ENCODE data around the gene TLCD3B.

The TLCD3B gene

DNA sequence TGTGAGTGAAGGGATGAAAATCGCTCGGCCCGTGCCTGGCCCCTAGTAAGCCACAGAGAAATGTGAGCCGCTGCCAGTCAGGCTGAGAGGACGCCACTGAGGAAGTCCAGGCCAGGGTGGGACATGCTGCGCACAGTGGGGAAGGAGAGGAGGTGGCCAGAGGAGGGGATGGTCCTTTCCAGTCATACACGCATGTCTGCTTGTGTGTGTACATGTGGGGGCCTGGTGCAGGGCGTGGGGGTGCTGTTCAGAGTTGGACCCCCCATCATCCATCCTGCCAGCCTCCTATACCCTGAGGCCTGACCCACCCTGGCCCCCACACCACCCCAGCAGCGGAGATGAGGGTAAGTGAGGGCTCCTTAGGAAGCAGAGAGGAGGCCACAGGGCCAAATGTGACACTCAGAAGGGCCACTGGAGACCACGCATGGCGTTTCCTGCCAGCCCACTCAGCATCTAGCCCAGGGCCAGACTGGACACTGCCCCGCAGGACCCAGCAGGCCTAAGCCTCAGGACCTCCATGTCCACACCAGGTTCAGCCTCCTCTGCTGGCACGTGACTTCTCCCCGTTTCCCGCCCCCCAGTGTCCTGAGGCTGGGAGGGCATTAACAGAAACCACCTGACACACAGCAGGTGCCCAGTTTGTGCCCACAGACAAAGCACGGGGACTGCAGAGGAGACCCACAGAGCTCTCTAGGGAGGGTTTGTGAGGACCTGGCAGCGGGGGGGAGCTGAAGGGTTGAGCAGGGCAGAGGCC is 27.2 kb downstream of the TLCD3B start:
- no peak for DNase-seq

DNA sequence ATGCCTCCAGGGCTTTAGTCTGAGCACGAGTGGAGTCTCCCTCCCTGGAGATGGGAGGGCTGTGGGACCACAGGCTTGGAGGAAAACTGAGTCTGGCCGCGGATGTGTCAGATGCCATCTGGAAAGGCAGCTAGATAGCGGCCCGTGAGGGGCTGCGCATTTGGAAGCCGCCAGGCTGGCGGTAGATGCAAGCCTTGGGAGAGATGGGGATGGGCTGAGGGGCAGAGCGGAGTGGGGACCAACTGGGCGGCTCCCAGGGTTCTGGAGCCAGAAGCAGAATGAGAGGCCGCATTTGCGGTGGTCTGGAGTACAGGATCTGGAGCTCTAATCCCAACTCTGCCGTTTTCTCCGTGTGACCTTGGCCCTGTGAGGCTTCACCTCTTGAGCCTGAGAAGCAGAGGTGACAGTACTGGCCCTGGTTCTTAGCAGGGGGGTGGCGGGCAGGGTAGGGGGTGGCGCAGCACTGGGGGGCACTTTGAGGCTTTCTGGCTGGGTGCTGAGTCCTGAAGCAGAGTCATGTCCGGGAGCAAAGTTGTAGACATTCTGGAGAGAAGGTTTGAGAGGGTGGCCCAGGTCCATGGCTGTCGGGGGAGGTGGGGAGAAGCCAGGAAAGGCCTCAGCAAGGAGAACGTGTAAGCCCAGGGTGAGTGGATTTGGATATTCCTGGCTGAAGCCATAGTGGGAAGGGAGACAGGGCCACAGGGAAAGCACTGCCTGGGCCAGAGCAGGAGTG is 28.3 kb downstream of the TLCD3B start:
- no peak for DNase-seq

DNA sequence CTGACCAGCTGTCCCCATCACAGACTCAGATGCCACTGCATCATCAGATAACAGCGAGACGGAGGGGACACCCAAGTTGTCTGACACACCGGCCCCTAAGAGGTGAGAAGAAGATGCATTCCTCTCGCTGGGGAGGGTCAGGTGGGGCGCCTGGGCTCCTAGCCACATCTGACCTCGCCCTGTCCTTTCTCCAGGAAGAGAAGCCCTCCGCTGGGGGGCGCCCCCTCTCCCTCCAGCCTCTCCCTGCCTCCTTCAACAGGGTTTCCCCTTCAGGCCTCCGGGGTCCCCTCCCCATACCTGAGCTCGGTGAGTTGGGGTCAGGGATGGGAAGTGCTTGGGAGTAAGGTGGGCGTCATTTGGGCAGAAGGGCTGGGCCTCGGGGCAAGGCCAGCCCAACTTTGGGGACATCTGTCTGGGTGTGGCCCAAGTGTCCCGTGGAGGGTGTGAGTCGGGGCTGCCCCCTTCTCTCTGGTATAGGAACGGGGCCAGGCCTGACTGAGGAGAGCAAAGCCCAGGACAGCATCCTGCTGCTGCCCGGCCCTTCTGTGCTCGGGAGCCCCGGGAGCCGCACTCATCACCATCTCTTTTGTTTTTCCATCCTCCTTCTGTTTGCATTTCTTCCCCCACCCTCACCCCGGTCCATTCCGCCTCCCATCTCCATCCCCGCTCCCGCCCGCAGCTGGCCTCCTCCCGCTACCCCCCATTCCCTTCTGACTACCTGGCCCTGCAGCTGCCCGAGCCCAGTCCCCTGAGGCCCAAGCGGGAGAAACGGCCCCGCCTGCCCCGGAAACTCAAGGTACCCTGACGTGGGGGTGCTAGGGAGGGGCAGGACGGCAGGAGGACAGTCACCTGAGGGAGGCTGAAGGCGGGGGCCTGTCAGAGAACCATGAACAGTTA is 30.1 kb downstream of the TLCD3B start:
- no peak for DNase-seq

DNA sequence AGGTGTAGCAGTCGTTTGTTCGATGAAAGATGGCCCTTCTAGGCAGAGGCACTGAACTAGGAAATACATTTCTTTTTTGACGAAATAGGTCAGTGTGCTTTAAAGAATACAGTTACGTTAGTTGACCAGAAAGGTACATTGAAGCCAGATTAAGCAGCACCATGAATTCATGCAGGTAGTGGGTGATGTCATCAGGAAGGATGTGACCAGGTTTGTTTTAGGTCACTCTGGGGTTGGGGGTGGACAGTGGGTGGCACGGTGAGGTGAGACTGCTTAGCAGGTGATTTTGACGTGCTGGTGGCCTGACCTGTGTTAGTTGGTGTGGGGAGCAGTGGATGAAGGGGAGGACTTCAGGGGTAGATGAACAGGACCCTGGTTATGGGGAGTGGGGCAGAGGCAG is 31.5 kb downstream of the TLCD3B start:
- no peak for DNase-seq

DNA sequence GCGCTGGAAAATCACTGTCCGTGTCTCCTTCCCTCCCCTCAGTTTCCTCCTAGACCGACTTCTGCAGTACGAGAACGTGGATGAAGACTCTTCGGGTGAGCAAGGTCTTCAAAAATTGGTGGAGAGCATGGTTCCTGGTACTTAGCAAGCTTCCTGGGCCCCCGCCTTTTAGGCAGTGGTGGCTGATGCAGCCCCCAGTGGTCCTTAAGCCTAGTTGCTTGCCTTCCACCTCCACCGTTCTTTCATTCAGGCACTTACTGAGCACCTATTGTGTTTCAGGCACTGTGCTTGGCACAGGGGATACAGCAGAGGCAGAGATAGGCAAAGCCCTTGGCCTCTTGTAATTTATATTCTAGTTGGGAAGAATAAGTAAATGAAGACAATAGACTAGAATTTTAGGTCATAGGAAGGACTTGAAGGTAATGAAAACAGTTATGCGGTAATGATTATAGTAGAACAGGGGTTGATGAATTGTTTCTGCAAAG is 34.3 kb downstream of the TLCD3B start:
- no peak for DNase-seq

DNA sequence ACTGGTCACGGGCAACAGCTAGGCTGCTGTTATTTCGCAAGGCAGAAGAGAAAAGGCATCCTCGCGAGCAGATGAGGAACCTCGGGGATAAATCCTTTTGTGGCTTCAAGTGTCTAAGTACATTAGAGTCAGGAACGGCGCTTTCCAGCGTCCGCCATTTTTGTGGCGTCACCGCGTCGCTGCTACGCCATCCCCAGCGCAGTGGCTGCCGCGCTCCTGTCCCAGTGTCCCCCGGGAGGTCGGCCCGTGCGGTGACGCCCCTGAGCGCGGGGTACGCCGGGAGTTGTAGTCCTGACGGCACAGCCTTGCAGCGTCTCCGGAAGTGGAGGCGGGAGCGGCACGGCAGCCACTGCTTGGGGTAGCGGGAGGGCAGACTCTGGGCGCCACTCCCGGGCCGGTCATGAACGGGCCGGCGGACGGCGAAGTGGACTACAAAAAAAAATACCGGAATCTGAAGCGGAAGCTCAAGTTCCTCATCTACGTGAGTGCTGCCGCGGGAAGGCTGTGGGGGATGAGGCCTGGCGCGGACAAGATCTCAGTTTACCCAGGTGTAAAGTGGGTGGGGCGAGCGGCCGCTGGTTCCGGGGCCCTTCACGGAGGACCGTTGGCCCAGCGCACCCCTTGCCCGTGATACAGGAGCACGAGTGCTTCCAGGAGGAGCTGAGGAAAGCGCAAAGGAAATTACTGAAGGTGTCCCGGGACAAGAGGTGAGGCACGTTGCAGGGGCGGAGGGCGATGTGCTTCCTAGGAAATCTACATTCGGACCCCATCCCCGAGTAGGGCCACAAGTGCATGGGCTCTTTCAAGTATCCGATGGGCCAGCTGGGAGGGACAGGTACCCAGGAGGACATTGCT is 34.9 kb downstream of the TLCD3B start, which contains the start of gene INO80E:
Gene INO80E (plus strand): TSS at position 331 of the 855 bp plus-strand sequence. CDS start 70 bp downstream, at position 401.
- DNase-seq: peak; percentile 98

DNA sequence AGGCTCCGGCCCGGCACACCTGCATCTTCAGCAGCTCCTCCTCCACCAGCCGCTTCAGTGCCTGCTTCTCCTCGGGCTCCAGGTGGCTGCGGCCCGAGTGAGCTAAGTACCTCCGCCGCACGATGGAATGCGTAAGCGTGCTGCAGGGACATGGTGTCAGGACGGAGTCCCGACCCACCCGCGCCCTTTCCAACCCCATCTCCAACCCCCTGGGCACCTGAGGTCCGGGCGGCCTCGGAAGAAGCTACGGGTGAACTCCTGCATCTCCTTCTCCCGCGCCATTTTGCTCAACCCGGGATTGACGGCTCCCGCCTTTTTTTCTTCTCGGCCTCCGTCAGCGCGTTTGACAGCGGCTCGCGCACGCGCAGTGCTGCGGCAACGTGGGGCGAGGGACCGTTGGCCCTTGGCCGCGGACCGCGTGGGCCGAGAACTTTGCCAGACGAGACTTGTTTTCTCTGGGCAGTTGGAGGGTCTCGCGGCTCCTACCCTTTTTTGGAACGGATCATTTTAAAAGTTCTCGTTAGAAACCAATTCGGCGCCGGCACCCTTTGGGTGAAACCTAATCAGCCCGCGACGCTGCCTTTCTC is 35.7 kb downstream of the TLCD3B start, which contains the start of gene HIRIP3:
Gene HIRIP3 (minus strand): TSS at position 294 of the 587 bp plus-strand sequence. CDS start 12 bp downstream, at position 282.
- DNase-seq: peak; percentile 77

DNA sequence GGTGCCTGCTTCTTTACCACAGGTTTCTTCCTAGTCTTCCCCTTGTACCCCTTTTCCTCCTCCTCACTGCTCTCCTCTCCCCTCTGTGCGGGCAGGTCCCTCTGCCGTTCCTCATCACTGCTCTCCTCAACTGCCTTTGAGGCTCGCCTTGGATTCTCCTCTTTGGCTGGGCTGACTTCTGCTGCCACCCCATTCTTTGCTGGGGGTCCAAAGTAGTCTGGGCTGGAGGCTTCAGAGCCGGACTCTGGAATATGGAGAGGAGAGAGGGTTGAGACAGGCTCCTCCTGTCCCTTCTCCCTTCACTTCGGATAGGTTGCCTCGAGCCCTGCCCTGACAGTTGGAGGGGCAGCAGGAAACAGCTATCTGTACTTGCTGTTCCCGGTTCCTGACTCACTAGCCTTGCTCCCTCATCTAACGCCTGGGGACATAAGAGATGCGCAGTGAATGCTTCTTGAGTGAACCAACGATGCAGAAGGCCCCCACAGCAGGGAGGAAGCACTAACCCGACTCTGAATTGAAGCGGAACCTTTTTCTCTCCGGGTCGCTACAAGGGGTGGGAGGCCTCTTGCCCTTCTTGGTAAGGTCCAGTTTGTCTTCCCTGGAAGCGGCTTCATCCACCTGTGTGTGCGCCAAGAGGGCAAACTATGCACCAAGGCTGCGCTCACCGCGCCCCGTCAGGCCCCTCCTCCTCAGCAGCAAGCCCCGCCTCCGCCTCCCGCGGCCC is 36.3 kb downstream of the TLCD3B start:
- no peak for DNase-seq

DNA sequence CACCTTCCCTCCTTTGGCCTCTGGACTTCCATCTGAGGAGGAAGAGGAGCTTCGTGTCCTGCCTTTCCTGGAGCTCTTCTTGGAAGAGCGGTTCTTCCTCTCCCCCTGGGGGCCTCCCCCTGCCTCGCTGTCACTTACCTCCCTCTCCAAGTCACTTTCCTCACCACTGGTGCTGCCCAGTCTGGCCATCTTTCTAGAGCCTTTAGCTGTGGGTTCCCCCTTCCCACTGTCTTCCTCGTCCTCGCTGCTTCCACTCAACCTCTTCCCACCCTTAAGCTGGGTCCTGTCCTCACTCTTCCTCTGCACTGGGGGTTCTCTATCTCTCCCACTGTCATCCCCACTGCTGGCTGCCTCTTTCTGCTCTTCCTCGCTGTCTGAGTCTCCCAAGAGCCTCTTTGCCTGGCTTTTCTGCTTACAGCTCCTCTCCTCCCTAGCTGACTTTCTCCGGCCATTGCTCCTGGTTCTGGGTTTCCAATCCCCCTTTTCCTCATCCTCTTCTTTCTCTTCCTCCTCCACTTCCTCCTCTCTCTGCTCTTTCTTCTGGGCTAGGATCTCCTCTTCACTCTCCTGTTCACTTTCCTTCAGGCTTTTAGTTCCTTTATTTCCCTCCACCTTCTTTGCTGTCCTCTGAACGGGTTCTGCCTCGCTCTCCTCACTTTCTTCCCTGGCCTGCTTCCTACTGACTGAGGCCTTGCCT is 37.0 kb downstream of the TLCD3B start:
- DNase-seq: no peak

DNA sequence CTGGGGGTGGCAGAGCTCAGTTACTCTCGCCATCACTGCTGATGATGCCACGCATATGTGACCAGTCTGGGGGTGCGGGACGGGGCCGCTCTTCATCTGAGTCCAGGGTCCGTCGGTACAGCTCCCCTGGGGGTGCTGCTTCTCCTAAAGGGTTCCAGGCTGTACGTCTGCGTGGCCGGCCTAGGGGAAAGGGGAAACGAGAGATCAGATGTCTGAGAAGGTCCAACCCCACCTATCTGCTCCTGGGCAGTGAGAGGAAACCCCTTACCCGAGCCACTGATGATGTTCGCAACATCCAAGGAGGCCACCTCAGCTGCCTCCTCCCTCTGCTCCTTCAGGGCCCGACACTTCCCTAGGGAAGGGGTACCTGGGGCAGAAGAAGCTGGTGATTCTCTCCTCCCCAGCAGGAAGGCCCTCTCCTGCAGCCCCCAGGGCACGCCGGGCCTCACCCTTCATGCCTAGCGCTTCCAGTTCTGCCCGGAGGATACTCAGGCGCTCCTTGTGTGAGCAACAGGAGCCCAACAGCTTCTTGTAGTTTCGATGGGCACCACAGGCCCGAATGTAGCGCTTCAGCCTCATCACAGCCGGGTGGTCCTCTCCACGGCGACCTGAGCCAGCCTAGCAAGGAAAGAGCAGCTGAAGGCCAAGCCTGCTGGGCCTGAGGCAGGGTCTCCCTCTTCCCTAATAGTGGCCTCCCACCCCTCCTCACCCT is 37.7 kb downstream of the TLCD3B start:
- no peak for DNase-seq

DNA sequence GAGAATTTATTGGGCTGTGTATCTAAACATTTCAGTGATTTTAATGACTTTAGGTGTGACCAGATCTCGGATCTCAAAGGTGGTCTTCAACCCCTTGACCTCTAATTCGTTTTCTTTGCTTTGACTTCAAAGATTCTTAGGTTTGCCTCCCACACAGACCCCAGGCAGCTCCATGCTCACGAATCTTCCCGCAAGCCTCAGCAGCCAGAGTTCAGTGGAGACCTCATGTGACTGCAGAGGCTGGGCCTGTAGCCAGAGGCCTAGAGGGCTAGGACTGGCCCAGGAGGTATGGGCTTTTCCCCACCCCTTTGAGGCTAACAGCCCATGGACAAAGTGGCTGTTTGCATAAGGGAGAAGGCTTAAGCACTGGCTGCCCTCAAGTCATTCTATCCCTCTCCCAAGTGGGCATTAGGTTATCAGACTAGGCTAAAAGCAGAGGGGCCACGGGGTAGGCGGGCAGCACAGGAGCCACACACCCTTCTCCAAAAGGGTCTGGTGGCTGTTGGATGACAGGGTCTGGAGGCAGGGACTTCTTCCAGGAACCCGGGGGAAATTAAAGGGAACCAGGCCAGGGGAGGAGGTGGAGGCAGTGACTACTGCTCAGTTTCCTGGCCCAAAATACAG is 38.6 kb downstream of the TLCD3B start:
- DNase-seq: no peak

DNA sequence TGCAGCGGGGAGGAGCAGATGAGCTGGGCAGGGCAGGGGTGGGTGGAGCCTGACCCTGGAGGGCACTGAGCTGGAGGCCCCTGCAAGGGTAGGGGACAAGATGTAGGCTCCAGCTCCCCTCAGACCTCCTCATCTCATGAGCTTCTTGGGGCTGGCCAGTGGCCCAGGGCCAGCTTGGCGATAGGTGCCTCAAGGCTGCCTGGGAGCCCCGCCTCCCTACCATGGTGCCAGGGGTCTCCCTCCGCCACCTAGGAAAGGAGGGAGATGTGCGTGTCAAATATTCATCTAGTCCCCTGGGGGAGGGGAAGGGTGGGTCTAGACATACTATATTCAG is 39.5 kb downstream of the TLCD3B start:
- no peak for DNase-seq

DNA sequence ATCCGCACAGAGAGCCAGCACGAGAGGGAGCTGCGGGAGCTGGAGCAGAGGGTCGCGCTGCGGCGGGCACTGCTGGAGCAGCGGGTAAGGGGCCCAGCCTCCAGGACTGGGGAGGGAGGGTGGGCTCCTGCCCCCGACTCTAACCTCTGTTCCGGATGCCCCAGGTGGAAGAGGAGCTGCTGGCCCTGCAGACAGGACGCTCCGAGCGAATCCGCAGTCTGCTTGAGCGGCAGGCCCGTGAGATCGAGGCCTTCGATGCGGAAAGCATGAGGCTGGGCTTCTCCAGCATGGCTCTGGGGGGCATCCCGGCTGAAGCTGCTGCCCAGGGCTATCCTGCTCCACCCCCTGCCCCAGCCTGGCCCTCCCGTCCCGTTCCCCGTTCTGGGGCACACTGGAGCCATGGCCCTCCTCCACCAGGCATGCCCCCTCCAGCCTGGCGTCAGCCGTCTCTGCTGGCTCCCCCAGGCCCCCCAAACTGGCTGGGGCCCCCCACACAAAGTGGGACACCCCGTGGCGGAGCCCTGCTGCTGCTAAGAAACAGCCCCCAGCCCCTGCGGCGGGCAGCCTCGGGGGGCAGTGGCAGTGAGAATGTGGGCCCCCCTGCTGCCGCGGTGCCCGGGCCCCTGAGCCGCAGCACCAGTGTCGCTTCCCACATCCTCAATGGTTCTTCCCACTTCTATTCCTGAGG is 40.0 kb downstream of the TLCD3B start:
- DNase-seq: no peak

DNA sequence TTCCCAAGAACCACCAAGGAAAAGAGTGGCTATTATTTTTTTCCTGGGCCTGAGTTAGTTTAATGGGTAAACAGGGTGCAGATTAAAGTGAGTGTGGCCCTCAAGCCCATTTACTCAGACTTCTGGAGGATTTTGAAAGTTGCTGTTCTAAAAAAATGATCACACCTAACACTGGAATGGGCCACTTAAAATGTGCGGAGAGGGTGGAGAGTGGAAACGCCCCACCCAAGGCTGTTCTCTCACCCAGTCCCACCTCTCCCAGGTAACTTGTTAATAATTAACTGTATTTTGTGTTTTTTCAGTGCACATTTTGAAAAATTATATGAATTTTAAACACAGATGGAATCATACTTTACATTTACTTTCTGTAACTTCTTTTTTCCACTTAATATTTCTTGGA is 41.0 kb downstream of the TLCD3B start:
- no peak for DNase-seq

DNA sequence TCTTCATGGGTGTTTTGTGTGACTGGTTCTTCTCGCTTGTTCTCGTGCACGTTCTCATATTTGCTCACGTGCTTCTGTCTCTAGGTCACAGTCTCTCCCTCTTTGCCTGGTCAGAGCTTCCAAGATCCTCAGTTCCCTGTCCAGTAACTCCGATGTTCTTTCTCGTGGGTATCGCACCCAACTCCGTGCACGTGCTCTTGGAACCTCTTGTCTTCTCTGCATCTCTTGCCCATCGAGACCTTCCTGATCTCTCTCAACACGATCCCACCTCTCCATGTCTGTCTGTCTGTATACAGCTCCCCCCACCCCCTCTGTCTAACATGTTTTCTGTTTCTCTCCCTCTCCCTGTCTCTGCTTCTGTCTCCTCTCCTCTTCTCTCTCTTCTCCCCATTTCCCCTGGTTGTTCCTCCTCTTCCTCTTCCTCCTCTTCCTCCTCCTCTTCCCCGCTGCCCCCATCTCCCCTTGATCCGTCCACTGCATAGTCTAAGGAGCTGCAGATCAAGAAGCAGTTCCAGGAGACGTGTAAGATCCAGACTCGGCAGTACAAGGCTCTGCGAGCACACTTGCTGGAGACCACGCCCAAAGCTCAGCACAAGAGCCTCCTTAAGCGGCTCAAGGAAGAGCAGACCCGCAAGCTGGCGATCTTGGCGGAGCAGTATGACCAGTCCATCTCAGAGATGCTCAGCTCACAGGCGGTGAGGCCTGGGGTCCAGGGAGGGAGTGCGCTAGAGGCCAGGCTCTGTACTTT is 41.8 kb downstream of the TLCD3B start:
- DNase-seq: no peak

DNA sequence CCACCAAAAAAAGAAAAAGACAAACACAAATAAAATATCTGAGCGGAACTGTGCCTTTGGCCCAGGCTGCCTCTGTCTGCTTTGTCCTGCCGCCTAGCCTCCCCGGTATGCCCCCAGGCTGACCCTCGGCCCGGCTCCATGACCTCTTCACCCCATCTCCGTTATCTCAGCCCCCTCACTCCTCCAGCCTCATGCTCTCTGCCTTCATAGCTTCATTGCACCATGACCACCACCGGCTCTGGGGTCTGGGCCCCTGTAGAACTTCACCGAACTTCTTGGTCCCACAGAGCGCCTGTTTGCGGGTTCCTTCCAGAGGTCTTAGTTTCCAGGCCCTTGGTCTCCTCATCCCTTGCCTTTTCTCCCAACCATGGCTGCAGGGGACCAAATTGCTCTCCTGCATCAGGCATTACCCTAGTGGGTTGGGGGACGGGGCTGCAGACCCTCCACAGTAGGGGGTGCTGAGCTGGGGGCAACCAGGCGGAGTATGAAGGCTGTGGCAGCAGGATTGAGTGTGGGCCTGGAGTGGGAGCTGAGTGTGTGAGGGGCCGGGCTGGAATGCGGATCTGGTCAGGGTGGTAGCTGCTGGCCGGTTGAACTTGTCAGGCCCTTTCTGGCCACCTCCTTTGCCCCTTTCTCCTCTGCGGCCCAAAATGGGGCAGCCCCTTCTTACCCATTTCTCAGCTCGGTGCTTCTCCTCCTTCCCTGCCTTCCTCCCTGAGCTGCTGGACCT is 42.6 kb downstream of the TLCD3B start:
- DNase-seq: no peak

All from NK-92 treated with Interleukin-12 subunit alpha and Interleukin-12 subunit beta, amount 100 ng/mL, for 24 hours (cell line).